ENCODE data around the gene TRIM67. TPM values are rescaled to one million over a fixed set of nuclear protein-coding genes. Genes with fewer than 3 reads are reported as not detected.

TRIM67 gene
- total and polyA plus RNA-seq, 2 of the 4 experiments (the other 2 are of a cell fraction) = not detected

- in situ Hi-C loops (cut with MboI; ENCODE audit: low sequenced_read_pairs) = no loop called here
- POLR2A ChIA-PET (ENCODE audit: unreplicated experiment) = no interaction called here
- no peak for ATAC-seq (ENCODE audit: low read depth)
These were observed 23.0 kb downstream of the TRIM67 start for GRCh38 chr1:231184891-231185290.

More at GRCh38 chr1:231184891-231185290, 23.0 kb downstream of the TRIM67 start:
- H2AK5ac ChIP-seq (ENCODE audit: low read depth, low read length) = no peak overlapping the region
- H4K5ac ChIP-seq (ENCODE audit: low read depth, low read length) = no peak overlapping the region
- CTCF ChIA-PET = no interaction called here
- H3K14ac ChIP-seq (replicated peaks; ENCODE audit: low read depth, low read length) = no peak overlapping the region
- H2AK9ac ChIP-seq (replicated peaks; ENCODE audit: low read depth, low read length, poor library complexity) = no peak overlapping the region
- H3K4me2 ChIP-seq (ENCODE audit: low read depth, low read length) = no peak overlapping the region
- WGBS, 2 experiments (ENCODE audit: extremely low coverage in 2 of 2, insufficient read length in 1 of 2) = 60% methylated on average over 2 of the region's 6 CpGs; no CpG with 5 or more reads in 1 of the 2 experiments
- no peak overlapping the region for H3K4me3 ChIP-seq (ENCODE audit: insufficient read depth, low read depth, low read length)
- H3K9me1 ChIP-seq (ENCODE audit: insufficient read depth, low read length) = no peaks in the 10 kb centered on the region
- H3K23ac ChIP-seq (ENCODE audit: low read depth, low read length) = no peak overlapping the region
- no peak overlapping the region for H3K56ac ChIP-seq (ENCODE audit: extremely low read depth, insufficient read depth, low read length)
- BruUV-seq (replicated peaks) = no TSS peak
- H4K8ac ChIP-seq (ENCODE audit: low read depth in 2 of 2, low read length in 2 of 2) = no peak overlapping the region
- no peaks in the 10 kb centered on the region for H4K20me1 ChIP-seq (ENCODE audit: insufficient read depth, low read length)
- H3K36me3 ChIP-seq (ENCODE audit: control insufficient read depth, insufficient read depth, low read length) = no peaks in the 10 kb centered on the region
- no peak for DNase-seq
- H4K91ac ChIP-seq (ENCODE audit: insufficient read depth, low read depth, low read length) = no peak overlapping the region
- H2BK20ac ChIP-seq (ENCODE audit: low read depth, low read length) = no peak overlapping the region
- H3K18ac ChIP-seq (ENCODE audit: low read depth, low read length) = no peak overlapping the region
- no peak overlapping the region for H2BK120ac ChIP-seq (ENCODE audit: low read depth, low read length)
- no peak overlapping the region for H2BK5ac ChIP-seq (ENCODE audit: low read depth, low read length, poor library complexity, severe bottlenecking)
- H2AFZ ChIP-seq (replicated peaks; ENCODE audit: low read length, poor library complexity) = no peak overlapping the region
- no peak overlapping the region for H3K27ac ChIP-seq (ENCODE audit: insufficient read depth, low read length)
- no peak overlapping the region for H2BK15ac ChIP-seq (ENCODE audit: low read depth, low read length)
- intact Hi-C loops (cut with micrococcal nuclease) = no loop called here
- H3K9ac ChIP-seq (ENCODE audit: low read depth, low read length) = no peak overlapping the region
- no peaks in the 10 kb centered on the region for H3K79me1 ChIP-seq (ENCODE audit: low read depth in 1 of 2, low read length in 2 of 2)
- no peak for TF ChIP-seq POLR2A (IDR thresholded peaks at IDR 0.05; ENCODE audit: low read depth, low read length)
- TF ChIP-seq RFX5 (IDR thresholded peaks at IDR 0.05; ENCODE audit: low read depth, low read length) = no peak
- no peak for TF ChIP-seq BHLHE40 (IDR thresholded peaks at IDR 0.05; ENCODE audit: low read depth, low read length)
- no peak for TF ChIP-seq CHD1 (IDR thresholded peaks at IDR 0.05; ENCODE audit: low read depth, low read length)
- TF ChIP-seq MXI1 (IDR thresholded peaks at IDR 0.05; ENCODE audit: borderline replicate concordance, low read depth, low read length) = no peak
- no peak for TF ChIP-seq RCOR1 (IDR thresholded peaks at IDR 0.05; ENCODE audit: insufficient replicate concordance, low read length)
- no peaks in the 10 kb centered on the region for H3K9me3 ChIP-seq (ENCODE audit: control insufficient read depth, insufficient read depth, low read length)
- peaks cover 18% of the 10 kb centered on the region for H3K27me3 ChIP-seq (ENCODE audit: control insufficient read depth, insufficient read depth, low read length)
- no peak overlapping the region for H3K4ac ChIP-seq (ENCODE audit: low read depth, low read length)
- H3K4me1 ChIP-seq (ENCODE audit: control insufficient read depth, insufficient read depth, low read length) = no peaks in the 10 kb centered on the region
- dilution Hi-C loops (cut with HindIII; ENCODE audit: low sequenced_read_pairs, unreplicated experiment) = no loop called here

Data from IMR-90 (cell line).